Panc1 (cell line): ENCODE data around the gene SAT1. TPM values are rescaled to one million over a fixed set of nuclear protein-coding genes. Genes with fewer than 3 reads are reported as not detected.

Experiments used
- ATAC-seq: fragments of 200-7000 bp; cut with Tn5 transposase; 2 replicates; pipeline ENCODE4 v1.9.1; 2020; ENCODE audit warnings: mild to moderate bottlenecking, moderate library complexity
- BruUV-seq: library from RNA; stranded (reverse); fragments of 400-500 nt; replicated peaks from 2 replicates; lab custom pipeline; 2021; lab: Mats Ljungman, UMichigan
- CTCF ChIA-PET: fragments of 300-600 bp; sonication (Branson Sonifier 250); formaldehyde crosslinking; loops from one replicate; lab custom pipeline; 2022; ENCODE audit warnings: antibody characterized with exemption; lab: Charles Lee
- POLR2A ChIA-PET: fragments of 300-600 bp; sonication (Branson Sonifier 250); formaldehyde crosslinking; loops from one replicate; lab custom pipeline; 2022; ENCODE audit warnings: antibody characterized with exemption; lab: Charles Lee
- DNase-seq: peaks from one replicate; pipeline ENCODE4 v3.0.0-alpha.2; 2010; ENCODE audit warnings: low read depth, low spot score
- H3K27ac ChIP-seq: 2 replicates; pipeline ENCODE4 v1.5.1; 2011; ENCODE audit warnings: mild to moderate bottlenecking, low read length, inconsistent platforms
- H3K27me3 ChIP-seq: fragments of 200-500 bp; sonication (Bioruptor generic); 2 replicates; pipeline ENCODE4 v1.6.0; 2014; ENCODE audit warnings: low read length, inconsistent platforms; ENCODE audit not compliant: control insufficient read depth, insufficient read depth
- H3K36me3 ChIP-seq: fragments of 200-500 bp; sonication (Bioruptor generic); 2 replicates; pipeline ENCODE4 v1.5.1; 2014; ENCODE audit warnings: inconsistent platforms, mild to moderate bottlenecking, low read length, moderate library complexity; ENCODE audit not compliant: control insufficient read depth, insufficient read depth
- H3K4me1 ChIP-seq: 2 replicates; pipeline ENCODE4 v1.5.1; 2011; ENCODE audit warnings: inconsistent platforms, mild to moderate bottlenecking, low read length, moderate library complexity; ENCODE audit not compliant: control insufficient read depth, insufficient read depth
- H3K4me3 ChIP-seq, 2 experiments: 2 replicates each; pipeline ENCODE4 v1.5.1; 2011 to 2012; ENCODE audit warnings: low read depth in 2 of 2, low read length in 2 of 2, mild to moderate bottlenecking in 2 of 2, inconsistent platforms in 1 of 2, moderate library complexity in 1 of 2
- H3K9me3 ChIP-seq: fragments of 200-500 bp; sonication (Bioruptor generic); 2 replicates; pipeline ENCODE4 v1.5.1; 2014; ENCODE audit warnings: low read depth, mild to moderate bottlenecking, inconsistent platforms, low read length, moderate library complexity; ENCODE audit not compliant: control insufficient read depth, insufficient read depth
- POLR2AphosphoS5 ChIP-seq: IDR thresholded peaks from 2 replicates; pipeline ENCODE4 v1.6.1; 2012; ENCODE audit warnings: mild to moderate bottlenecking, low read depth, low read length, moderate library complexity
- SIN3A ChIP-seq: IDR thresholded peaks from 2 replicates; pipeline ENCODE4 v1.6.1; 2012; ENCODE audit warnings: low read depth, mild to moderate bottlenecking, low read length, moderate library complexity, borderline replicate concordance; ENCODE audit not compliant: insufficient read depth
- TCF7L2 ChIP-seq: IDR thresholded peaks from 2 replicates; pipeline ENCODE4 v1.6.1; 2011; ENCODE audit warnings: mild to moderate bottlenecking, low read depth, low read length, inconsistent platforms
- in situ Hi-C: cut with HindIII; loops from 2 replicates; pipeline ENCODE4 v1.10.0; 2016; ENCODE audit warnings: low sequenced_read_pairs, low pct_unique_long_range_greater_than_20kb
- intact Hi-C: fragments of 100-400 bp; cut with micrococcal nuclease; formaldehyde crosslinking; loops from one replicate; pipeline ENCODE4 v1.10.0; 2022; ENCODE audit not compliant: unreplicated experiment
- total RNA-seq: library from RNA; stranded (reverse); gene quantifications from one replicate; pipeline ENCODE4 v1.2.1, GENCODE V29; 2021; ENCODE audit not compliant: unreplicated experiment
- TF ChIP-seq, protein P1 (sequence below): fragments of 450-650 bp; IDR thresholded peaks from 2 replicates; pipeline ENCODE4 v1.5.1; 2017; ENCODE audit warnings: mild to moderate bottlenecking
- TF ChIP-seq, protein P2 (sequence below), 2 experiments: IDR thresholded peaks; 2 replicates each; pipeline ENCODE4 v1.6.1; 2011 to 2012; ENCODE audit warnings: low read depth in 2 of 2, control low read depth in 1 of 2, low read length in 1 of 2, mild to moderate bottlenecking in 1 of 2, moderate library complexity in 1 of 2; ENCODE audit not compliant: insufficient read depth in 1 of 2

SAT1 gene
- total RNA-seq, 1 experiment from 2014 or later, result 173 TPM

DNA sequence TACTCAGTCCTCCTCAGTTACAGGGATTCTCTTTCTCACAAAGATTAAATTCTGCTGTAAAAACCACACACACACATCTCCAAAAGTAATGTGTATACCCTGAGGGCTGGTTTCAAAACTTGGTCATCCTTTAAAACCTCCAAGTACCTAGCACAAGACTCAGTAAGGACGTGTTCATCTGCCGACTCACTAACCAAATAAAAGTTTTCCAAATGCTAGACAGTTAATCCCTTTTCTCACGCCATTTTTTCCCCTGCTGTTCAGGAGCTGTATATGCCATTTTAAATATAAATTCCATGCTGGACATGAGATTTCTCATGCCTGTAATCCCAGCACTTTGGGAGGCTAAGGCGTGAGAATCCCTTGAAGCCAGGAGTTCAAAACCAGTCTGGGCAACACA lies 3.9 kb upstream of the SAT1 start:
- in situ Hi-C loops (no loop called here), intact Hi-C loops (no loop called here)
- no TSS peak for BruUV-seq
- Histone ChIP-seq H3K4me3 (no peak overlapping the region), H3K9me3 (no peaks in the 10 kb centered on the region), H3K27me3 (no peaks in the 10 kb centered on the region), H3K36me3 (no peaks in the 10 kb centered on the region), H3K27ac (peak overlapping the region; percentile 59), H3K4me1 (no peaks in the 10 kb centered on the region)
- TF ChIP-seq, protein P1, sequence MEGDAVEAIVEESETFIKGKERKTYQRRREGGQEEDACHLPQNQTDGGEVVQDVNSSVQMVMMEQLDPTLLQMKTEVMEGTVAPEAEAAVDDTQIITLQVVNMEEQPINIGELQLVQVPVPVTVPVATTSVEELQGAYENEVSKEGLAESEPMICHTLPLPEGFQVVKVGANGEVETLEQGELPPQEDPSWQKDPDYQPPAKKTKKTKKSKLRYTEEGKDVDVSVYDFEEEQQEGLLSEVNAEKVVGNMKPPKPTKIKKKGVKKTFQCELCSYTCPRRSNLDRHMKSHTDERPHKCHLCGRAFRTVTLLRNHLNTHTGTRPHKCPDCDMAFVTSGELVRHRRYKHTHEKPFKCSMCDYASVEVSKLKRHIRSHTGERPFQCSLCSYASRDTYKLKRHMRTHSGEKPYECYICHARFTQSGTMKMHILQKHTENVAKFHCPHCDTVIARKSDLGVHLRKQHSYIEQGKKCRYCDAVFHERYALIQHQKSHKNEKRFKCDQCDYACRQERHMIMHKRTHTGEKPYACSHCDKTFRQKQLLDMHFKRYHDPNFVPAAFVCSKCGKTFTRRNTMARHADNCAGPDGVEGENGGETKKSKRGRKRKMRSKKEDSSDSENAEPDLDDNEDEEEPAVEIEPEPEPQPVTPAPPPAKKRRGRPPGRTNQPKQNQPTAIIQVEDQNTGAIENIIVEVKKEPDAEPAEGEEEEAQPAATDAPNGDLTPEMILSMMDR, result peak; percentile 29; the same call in 1 of the 2 replicates
- no peak for TF ChIP-seq TCF7L2
- DNase-seq (no peak), ATAC-seq (peak; percentile 32; the same call in 1 of the 2 replicates)
- ChIA-PET CTCF (interaction anchor here (0.6 kb wide), 2 partner anchors 119 to 258 kb away, joined by 4 to 6 read pairs; no protein-coding TSS in a partner anchor), POLR2A (interaction anchor here (0.6 kb wide), 1 partner anchor 285 kb away, joined by 5 read pairs; no protein-coding TSS in a partner anchor)

DNA sequence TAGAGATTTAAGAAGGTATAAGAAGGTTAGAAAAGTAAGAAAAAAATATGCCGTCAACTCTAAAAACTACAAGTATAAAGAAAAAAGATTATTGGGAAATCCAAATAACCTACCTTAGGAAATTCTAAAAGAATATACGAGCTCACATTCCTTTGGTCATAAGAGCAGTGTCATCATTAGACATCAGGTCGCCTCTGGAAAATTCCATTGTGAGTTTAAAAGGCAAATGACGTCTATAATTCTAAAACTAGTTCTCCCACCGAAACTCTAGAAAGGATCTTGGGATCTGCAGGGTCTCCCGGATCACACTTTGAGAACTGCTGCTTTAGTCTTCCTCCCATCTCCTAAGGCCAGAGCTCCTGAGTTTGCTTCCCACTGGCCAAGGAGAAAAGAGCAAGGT lies 518 bp upstream of the SAT1 start:
- TSS peak; percentile 93 for BruUV-seq
- DNase-seq, result no peak
- in situ Hi-C loops (no loop called here), intact Hi-C loops (no loop called here)
- H3K27ac ChIP-seq, result peak overlapping the region; percentile 87
- no peaks in the 10 kb centered on the region for H3K27me3 ChIP-seq
- H3K4me1 ChIP-seq, result no peaks in the 10 kb centered on the region
- no peak for ATAC-seq
- TF ChIP-seq SIN3A (no peak), TCF7L2 (no peak), POLR2AphosphoS5 (no peak)
- TF ChIP-seq, protein P2, sequence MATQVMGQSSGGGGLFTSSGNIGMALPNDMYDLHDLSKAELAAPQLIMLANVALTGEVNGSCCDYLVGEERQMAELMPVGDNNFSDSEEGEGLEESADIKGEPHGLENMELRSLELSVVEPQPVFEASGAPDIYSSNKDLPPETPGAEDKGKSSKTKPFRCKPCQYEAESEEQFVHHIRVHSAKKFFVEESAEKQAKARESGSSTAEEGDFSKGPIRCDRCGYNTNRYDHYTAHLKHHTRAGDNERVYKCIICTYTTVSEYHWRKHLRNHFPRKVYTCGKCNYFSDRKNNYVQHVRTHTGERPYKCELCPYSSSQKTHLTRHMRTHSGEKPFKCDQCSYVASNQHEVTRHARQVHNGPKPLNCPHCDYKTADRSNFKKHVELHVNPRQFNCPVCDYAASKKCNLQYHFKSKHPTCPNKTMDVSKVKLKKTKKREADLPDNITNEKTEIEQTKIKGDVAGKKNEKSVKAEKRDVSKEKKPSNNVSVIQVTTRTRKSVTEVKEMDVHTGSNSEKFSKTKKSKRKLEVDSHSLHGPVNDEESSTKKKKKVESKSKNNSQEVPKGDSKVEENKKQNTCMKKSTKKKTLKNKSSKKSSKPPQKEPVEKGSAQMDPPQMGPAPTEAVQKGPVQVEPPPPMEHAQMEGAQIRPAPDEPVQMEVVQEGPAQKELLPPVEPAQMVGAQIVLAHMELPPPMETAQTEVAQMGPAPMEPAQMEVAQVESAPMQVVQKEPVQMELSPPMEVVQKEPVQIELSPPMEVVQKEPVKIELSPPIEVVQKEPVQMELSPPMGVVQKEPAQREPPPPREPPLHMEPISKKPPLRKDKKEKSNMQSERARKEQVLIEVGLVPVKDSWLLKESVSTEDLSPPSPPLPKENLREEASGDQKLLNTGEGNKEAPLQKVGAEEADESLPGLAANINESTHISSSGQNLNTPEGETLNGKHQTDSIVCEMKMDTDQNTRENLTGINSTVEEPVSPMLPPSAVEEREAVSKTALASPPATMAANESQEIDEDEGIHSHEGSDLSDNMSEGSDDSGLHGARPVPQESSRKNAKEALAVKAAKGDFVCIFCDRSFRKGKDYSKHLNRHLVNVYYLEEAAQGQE (IDR thresholded peaks at IDR 0.05; ENCODE audit: insufficient read depth in 1 of 2, low read depth in 2 of 2, low read length in 1 of 2), result no peak
- TF ChIP-seq, protein P1, result no peak
- H3K36me3 ChIP-seq, result peaks cover 3% of the 10 kb centered on the region; the same call in 1 of the 2 replicates
- peak overlapping the region; percentile 35 to 49 for H3K4me3 ChIP-seq
- ChIA-PET CTCF (interaction anchor here (0.7 kb wide), 2 partner anchors 15 to 119 kb away, joined by 3 to 4 read pairs; no protein-coding TSS in a partner anchor), POLR2A (interaction anchor here (0.5 to 1.8 kb wide), 5 partner anchors 14 to 119 kb away, joined by 3 to 15 read pairs (median 6); no protein-coding TSS in a partner anchor)
- no peaks in the 10 kb centered on the region for H3K9me3 ChIP-seq
